HG03442 (cell line): ENCODE results near the gene CASP2.

Source experiments
- ATAC-seq: cut with Tn5 transposase; IDR thresholded peaks from one replicate; pipeline ENCODE4 v1.9.1; 2021; ENCODE audit warnings: mild to moderate bottlenecking, moderate library complexity; ENCODE audit not compliant: unreplicated experiment

The CASP2 gene

DNA sequence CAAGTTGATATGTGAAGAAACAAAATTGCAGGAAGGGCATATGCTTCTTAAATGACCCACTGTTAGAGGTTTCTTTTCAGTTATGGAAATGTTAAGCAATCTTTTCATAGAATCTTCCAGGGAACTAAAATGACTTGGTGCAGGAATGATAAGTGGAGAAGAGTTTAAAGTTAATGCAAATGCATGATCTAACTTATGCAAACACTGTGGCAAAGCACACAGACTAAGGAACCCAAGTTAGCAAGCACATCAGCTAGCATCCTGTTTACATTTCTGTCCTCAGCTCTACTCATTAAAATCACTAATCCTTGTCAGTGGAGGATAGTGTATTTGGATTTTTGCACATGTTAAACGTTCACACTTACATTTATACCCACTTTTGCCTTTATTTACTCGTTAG, 37.1 kb downstream of the CASP2 start:
- peak; percentile 45 for ATAC-seq

DNA sequence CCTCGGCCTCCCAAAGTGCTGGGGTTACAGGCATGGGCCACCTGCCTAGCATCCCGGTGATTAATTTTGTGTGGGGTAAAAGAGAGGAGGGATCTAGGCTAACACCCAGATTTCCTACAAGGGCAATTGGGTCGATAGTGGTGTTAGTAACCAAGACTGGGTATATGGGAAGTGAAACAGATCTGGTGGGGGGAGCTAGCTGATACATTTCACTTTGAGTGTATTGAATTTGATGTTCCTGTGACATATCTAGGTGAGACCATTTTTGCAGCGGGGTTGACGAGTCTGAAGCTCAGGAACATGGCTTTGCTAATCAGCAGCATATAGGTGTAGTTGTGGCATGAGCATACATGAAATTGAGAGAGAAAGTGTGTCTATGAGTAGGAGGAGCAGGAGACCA, 39.8 kb downstream of the CASP2 start:
- ATAC-seq = peak; percentile 75

DNA sequence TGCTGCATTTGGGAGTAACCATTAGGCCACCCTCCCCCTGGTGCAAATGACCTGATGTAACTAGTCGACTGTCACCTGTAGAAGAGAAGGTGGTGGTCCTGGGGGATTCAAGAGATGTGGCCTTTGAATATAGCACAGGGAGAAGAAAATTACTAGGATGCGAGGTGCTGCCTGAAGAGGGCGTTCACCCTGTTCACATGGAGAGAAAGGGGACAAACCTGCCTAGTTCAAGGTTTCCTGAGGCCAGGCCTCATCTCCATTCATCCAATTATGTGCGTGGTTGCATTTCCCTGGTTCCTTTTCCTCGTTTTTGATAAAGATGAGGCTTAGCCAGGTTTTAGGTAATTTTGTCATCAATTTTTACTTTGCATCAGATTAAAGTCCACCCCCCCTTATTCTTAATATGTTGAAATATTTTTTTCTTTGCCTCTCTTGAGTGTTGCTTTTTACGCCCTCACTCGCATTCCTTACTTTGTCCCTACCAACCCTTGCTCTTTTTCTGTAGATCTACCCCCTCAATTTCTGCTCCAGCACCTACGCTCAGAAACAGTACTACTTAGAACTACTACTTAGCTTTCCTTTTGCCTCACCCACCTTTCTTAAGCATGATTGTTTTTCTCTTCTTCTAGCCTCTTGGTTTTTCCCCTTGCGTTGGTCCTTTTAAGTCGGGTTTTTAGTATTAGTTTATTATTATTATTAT, 41.5 kb downstream of the CASP2 start:
- no peak for ATAC-seq

DNA sequence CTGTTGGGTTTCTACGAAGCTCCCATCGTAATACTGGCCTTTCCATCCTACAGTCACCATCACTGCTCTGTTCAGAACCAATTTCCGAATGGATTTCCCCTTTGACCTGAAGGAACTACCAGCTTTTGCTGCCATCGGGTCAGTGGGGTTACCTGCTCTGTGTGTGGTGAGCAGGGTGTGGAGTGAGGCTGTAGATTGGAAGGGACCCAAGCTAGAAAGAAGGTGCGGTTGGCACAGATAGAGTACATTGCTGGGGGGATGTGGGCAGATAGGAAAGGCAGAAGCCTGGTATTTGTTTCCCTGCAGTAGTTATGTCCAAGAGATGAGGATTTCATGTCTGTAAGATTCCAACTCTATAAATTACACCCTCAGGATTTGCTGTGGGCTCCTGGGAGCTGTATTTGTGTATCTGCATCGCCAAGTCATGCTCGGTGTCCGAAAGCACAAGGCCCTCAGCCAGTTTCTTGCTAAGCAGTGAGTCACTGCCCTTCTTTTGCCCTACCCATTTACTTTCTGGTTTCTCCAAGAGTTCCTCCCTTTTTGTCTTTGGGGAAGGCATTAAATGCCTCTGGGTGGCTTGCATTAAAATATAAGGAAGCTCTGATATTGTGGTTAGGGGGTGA, 43.1 kb downstream of the CASP2 start:
- ATAC-seq = no peak

DNA sequence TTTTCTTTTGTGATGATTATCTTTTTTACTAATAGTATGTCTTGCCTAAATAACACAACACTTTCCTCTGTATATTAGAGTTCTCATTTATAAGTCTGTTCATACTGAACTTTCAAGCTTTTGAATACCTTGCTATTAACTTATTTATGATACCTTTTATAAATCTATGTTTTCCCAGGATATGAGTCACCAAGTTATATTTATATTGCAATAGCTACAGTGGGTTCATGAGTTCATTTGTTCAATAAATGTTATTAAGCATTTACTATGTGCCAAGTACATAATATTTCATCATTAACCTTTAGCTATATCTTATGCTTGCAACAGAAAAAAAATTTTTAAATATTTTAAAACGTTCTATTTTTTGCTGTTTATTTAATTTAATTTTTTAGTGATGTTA, 46.1 kb downstream of the CASP2 start:
- ATAC-seq = no peak

DNA sequence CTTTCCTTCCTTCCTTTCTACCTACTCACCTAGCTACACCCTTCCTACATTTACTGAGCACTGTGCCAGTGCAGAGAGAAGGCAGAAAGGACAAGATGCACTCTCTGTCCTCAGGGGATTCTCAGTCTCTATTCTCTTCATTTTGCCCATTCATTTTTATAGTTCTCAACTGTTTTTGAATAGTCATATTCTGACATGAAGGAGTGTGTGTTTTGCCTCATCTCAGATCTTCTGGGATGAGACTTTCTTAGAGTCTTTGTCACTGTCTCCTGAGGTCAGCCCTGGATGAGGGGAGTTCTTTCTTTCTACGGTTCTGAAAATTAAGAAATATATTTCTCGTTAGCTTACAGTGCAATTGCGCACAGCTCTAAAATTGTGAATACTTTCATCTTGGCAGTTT, 49.1 kb downstream of the CASP2 start:
- no peak for ATAC-seq

DNA sequence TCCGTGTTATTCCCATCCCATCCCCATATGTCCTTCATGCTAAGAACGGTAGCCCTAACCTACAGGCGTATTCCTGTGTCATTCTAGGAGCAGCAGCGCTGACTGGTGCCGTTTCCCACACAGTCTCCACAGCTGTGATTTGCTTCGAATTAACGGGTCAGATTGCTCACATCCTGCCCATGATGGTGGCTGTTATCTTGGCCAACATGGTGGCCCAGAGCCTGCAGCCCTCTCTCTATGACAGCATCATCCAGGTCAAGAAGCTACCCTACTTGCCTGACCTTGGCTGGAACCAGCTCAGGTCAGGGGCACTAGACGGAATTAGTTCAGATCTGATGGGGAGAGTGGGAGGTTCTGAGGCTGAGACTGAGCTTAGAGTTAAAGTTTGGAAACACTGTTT, 53.7 kb downstream of the CASP2 start:
- ATAC-seq = no peak

DNA sequence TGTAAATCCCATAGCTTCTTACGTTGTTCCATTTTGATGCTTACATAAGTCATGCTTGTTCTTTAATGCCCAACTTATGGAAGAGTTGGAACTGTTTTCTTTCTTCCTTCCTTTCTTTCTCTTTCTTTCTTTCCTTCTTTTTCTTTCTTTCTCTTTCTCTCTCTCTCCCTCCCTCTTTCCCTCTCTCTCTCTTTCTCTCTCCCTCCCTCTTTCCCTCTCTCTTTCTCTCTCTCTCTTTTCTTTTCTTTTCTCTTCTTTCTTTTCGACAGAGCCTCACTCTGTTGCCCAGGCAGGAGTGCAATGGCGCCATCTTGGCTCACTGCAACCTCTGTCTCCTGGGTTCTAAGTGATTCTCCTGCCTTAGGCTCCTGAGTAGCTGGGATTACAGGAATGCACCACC, 55.4 kb downstream of the CASP2 start:
- no peak for ATAC-seq

DNA sequence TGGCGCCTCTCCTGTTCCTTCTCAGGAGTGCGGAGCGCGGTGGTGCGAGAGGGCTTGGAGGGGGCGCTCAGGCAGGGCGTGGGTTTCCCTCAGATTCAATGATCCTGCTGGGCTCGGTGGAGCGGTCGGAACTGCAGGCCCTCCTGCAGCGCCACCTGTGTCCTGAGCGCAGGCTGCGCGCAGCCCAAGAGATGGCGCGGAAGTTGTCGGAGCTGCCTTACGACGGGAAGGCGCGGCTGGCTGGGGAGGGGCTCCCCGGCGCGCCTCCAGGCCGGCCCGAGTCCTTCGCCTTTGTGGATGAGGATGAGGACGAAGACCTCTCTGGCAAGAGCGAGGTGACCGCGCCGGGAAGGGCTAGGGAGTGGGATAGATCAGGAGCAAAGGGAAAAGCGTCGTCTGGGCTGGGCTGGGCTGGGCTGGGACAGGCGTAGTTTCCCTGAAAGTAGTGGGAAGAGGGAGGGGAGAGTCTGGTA, 57.3 kb downstream of the CASP2 start:
- peak; percentile 85 for ATAC-seq

DNA sequence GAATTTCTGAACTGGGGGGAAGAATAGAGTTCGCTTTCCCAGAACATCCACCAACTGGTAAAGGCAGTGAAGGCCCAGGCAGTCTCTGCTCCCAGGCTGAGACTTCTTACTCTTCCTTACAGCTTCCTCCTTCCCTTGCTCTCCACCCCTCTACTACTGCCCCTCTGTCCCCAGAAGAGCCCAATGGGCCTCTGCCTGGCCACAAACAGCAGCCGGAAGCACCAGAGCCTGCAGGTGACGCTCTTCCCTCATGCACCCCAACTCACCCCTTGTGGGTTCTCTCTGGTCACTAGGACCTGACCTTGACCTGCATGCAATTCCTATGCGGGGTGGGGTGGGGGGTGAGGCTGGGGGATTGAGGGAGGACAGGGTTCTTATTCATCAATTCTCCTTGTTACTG, 57.9 kb downstream of the CASP2 start:
- ATAC-seq = no peak

DNA sequence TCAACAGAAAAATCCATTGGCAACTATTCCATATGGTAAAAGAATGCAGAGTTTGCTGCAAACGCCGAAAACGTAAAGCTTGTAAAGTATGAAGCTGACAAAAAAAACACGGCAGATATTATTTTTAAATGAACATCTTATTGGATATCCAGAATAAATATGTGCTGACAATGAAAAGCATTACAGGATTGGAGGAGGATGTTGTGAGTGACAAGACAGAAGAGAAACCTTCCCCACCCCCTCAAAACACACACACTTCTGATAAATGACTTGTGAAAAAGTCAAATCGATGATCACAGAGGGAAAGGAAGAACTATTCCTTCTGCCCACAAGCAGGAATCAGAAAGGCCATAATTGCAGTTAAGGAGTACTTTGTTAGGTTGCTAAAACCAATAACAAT, 59.8 kb downstream of the CASP2 start:
- no peak for ATAC-seq

DNA sequence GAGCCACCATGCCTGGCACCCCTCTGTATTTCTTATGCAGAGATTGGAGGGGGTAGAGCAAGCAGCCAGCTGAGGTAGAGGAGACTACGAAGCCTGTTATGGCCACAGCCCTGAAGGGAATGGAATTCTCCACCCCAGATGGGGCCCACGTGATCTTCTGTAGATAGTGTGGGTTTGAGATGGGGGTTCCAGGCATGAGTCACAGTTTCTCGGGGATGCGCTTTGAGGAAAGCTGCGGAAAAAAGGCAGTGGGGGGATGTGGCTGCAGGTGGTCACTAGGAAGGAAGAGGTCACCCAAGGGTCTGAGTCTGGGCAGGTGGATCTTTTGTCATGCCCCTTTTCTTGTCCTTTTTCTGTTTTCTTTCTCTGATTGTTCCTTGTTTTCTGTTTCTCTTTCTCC, 62.9 kb downstream of the CASP2 start:
- no peak for ATAC-seq

DNA sequence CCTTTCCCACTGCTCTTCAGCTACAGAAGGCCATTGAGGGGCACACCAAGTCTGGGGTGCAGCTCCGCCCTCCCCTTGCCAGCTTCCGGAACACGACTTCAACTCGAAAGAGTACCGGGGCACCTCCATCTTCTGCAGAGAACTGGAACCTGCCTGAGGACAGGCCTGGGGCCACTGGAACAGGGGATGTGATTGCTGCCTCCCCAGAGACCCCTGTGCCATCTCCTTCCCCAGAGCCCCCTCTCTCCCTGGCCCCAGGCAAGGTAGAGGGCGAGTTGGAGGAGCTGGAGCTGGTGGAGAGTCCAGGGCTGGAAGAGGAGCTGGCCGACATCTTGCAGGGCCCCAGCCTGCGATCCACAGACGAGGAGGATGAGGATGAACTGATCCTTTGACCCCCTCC, 63.4 kb downstream of the CASP2 start:
- no peak for ATAC-seq

DNA sequence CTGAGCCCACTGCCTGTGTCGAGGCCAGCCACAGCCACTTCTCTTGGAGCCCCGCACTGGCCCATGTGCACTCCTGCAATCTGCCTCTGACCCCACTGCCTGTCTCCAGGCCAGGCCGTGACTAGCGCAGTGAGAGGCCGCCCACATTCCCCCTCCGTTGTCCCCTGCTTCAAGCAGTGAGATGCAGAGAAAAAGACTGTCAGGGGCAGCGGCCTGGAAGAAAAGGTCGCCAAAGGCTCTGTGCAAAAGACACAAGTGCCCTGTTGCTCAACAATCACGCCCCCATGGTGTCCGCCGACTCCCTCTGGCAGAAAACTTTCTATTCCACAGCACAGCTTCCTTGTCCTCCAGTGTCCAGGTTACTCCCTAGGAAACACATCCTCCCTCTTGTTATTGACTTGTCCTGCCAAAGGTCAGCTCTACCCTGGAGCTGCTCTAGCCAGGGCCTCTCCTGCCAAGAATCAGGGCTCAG, 64.4 kb downstream of the CASP2 start:
- ATAC-seq = no peak

DNA sequence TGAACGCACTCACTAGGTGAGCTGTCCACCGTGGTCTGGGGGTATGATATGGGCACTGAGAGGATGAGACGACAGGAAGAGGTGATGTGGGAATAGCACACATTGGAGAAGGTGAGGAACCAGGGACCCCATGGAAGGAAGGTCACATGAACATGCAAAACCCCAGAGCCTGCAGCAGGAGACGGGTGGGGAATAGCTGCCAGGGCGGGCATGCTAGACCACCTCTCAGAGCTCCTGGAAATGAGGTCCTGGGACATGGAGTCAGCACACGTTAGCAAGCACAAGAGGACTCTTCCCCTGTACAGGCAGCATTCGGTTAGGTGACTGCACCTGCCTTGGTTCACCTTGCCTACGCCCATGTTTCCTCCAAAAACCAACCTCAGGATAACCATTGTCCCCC, 66.2 kb downstream of the CASP2 start:
- no peak for ATAC-seq

DNA sequence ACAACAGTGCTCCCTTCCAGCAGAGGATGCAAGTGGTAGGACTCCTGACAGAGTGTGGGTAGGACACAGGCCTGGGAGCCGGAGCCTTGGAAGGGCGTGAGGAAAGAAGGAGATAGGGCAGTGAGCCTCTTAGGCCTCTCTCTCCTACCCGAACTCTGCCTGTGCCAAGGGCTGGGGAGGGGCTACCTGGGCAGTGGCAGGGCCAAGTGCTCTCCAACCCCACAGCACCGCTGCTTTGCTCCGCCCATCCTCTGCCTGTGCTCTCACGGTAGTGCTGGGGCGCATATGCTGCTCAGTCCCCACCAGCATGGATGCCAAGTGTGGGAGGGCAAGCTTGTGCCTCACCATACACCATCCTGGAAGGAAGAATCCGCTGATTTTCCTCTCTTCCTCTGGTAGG, 66.8 kb downstream of the CASP2 start:
- no peak for ATAC-seq

DNA sequence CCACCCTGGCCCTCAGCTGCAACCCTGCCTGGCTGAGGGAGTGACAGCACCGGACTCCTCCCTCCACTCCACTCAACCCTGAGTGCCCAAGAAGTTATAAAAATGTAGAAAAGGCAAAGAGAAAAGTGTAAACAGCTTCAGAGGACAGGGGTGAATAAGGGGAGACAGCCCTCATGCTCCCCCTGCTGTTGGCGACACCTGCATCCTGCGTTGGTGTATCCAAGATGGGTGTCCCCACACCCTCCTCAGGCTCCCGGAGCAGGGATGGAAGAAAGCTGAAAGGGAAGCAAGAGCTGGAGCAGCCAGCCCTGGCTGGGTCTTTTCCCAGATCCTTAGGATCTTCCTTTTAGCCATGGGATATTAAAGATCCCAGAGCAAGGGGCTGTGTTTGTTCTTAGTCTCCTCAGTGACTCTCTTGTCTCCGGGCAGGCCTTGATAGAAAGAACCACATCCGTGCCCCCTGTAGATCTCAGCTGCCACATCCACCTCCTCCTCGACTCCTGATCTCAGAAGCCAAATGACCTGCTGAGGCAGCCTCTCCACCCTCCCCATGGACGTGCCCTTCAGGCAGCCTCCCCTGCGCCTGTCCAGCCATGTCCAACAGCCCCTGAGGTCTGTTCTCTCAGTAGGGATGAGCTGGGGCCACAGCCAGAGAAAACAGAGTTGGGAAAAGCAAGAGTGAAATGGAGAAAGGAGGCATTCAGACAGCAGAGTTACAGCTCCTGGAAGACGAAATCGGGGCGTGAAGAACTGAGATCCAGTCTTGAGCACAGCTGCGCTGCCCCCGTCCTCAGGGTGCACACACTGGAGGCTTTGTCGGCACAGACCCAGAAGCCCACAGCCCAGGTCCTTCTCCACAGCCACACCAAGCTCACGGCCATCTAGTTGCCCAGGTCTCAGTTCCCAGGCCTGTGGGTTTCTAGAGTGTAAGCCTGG, 67.6 kb downstream of the CASP2 start:
- ATAC-seq = no peak

DNA sequence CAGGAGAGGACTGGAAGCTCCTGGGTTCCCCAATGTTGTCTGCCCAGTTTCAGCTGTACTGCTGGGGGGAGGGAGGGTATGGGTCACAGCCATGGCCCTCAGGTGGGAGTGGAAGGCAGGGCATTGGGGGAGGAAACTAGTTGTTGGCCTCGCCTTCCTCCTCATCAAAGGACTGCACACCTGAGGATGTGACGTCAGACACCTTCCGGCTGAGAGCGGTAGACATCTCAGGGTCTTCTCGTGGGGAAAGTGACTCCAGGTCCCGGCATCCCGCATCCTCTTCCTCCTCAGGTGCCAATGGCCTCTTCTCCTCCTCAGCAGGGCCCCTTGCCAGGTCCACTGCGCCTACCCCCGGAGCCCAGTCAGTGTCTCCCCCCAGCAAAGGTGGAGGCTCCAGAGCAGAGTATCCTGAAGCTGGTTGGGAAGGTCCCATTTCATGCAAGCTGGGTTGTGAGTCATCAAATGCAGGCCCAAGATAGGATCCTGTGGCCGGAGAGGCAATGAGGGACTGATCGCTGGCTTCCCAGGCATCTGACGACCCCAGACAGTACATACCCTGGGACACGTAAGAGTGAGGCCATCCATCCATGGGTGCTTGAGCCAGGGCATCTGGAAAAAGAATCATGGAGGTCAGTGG, 68.4 kb downstream of the CASP2 start:
- no peak for ATAC-seq
